Right lobe of liver (tissue), 6 donors: Measurements from ENCODE around the gene NEURL2. TPM values are rescaled to one million over a fixed set of nuclear protein-coding genes. Genes with fewer than 3 reads are reported as not detected.

Source experiments
- ATAC-seq, 4 donors: fragments of 200-7000 bp; cut with Tn5 transposase; one replicate each; pipeline ENCODE4 v1.9.1; 2020; ENCODE audit warnings: mild to moderate bottlenecking in 4 of 4, moderate library complexity in 4 of 4
- DNase-seq, 3 donors: peaks; one replicate each; pipeline ENCODE4 v3.0.0-alpha.2; 2020
- H3K27ac ChIP-seq, 3 donors: fragments of 200-600 bp; one replicate each; pipeline ENCODE4 v1.8.0; 2022
- H3K27me3 ChIP-seq, 2 donors: fragments of 200-600 bp; one replicate each; pipeline ENCODE4 v1.8.0; 2022
- H3K36me3 ChIP-seq, 4 donors: fragments of 200-600 bp; sonication (generic) in 1 of 4; one replicate each; pipeline versions ENCODE4 v1.5.1 to v1.8.0; 2017 to 2022; ENCODE audit warnings: control low read depth in 1 of 4
- H3K4me1 ChIP-seq, 4 donors: fragments of 200-600 bp; sonication (generic) in 1 of 4; one replicate each; pipeline versions ENCODE4 v1.5.1 to v1.8.0; 2017 to 2022; ENCODE audit warnings: control low read depth in 1 of 4
- H3K4me3 ChIP-seq, 3 donors: fragments of 200-600 bp; one replicate each; pipeline ENCODE4 v1.8.0; 2022
- H3K9me3 ChIP-seq, 4 donors: fragments of 200-600 bp; sonication (generic) in 1 of 4; one replicate each; pipeline versions ENCODE4 v1.5.1 to v1.8.0; 2017 to 2022; ENCODE audit warnings: control low read depth in 1 of 4
- CTCF ChIP-seq, 4 donors: fragments of 200-600 bp in 3 of 4; fragments of 450-650 bp in 1 of 4; IDR thresholded peaks; one replicate each; pipeline versions ENCODE4 v1.5.1 to v1.8.0; 2016 to 2022; ENCODE audit warnings: antibody characterized with exemption in 4 of 4, mild to moderate bottlenecking in 2 of 4
- POLR2A ChIP-seq: fragments of 450-650 bp; IDR thresholded peaks from one replicate; pipeline ENCODE4 v1.6.1; 2017; ENCODE audit warnings: antibody characterized with exemption, mild to moderate bottlenecking
- WGBS: methylation state at CpG from one replicate; pipeline ENCODE4 v1.1.6; 2018; ENCODE audit warnings: low coverage, low lambda C conversion rate; ENCODE audit not compliant: insufficient coverage; ENCODE audit errors: missing lambda C conversion rate; 5-methylcytosine and 5-hydroxymethylcytosine counted together
- intact Hi-C, 2 donors: fragments of 100-400 bp; cut with DNase I; formaldehyde crosslinking; loops; one replicate each; pipeline versions ENCODE4 v1.11.2 to v1.14.1; 2022
- total RNA-seq, 6 experiments: library from RNA; depleted of rRNA in 2 of 6; stranded (reverse); fragments of >200 nt in 2 of 6; fragmentation: NEBNext Ultra II Directional in 3 of 6; extraction: Animal tissue kit (Norgen Biotek cat#: 25700) in 3 of 6; gene quantifications; one replicate each; pipeline versions ENCODE4 v1.1.0 to v1.2.4, GENCODE V29; 2016 to 2023
- donor health status: DM: no; HTN: yes; CAD: no.
- donor health status: DM: no; HTN: no; CAD: no.
- donor health status: DM: no; HTN: no; CAD: no.
- donor health status: DM: no; HTN: yes; CAD: no.
- donor health status: DM: no; HTN: yes; CAD: no.

Gene NEURL2
- total RNA-seq, 6 experiments from 2014 or later: 3.6 to 8.8 (median 5.4) TPM

DNA sequence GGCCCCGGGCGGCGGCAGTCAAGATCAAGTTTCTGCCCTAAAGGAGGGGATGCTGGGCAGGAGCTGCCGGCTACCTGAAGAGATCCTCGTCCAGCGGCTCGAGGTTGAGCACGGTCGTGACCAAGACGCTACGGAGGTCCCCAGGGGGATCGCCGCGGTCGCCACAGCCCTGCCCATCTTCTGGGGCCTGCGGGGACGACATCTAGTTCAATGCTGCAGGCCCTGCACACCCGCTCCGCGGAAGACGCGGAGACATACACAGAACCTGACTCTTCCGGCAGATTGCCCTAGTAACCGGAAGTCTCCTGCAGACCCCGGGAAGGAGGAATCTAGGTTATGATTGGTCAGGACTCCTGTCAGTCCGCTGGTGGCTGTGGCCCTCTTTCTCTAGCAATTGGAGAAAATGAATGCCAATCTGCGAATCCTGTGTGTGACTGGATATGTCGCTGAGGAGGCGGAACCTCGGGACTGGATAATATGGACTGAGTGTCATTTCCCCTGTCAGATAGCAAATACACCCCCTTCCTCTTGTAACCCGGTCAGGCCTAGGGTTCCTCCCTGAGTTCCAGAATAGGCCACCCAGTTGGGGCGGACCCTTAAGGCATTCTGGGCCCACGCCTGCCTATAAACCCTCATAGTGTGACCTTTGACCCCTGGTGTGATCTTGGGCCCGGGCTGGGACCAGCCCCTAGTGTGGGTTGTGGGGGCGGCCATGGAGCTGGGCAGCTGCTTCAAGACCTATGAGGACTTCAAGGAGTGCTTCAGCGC lies 33.7 kb downstream of the NEURL2 start, which contains the start of the genes ACOT8 and ZSWIM3:
Gene ACOT8, minus strand, starts transcription at position 279 of the 768 bp plus-strand sequence. Its CDS starts 77 bp downstream, at position 202.
Gene ZSWIM3, plus strand, starts transcription at position 501 of the 768 bp plus-strand sequence. Its CDS starts 212 bp downstream, at position 713.
- TF ChIP-seq POLR2A (peak; percentile 97), CTCF (IDR thresholded peaks at IDR 0.05) (no peak)
- ATAC-seq (peak; percentile 98 to 100 (median 99)), DNase-seq (peak; percentile 86 to 99 (median 91))
- intact Hi-C loops: no loop called here
- 0% methylated on average over 14 of the region's 36 CpGs for WGBS
- peak within 1 kb of the TSS; percentile 92 to 93 (median 93) for H3K4me3 ChIP-seq
- H3K27ac ChIP-seq: peak within 1 kb of the TSS; percentile 64 to 86 (median 69)
- peaks cover 0 to 21% (median 8%) of the 10 kb centered on the region in 4 donors for H3K4me1 ChIP-seq
- H3K9me3 ChIP-seq: no peaks in the 10 kb centered on the region
- no peaks in the 10 kb centered on the region for H3K27me3 ChIP-seq
- no peaks in the 10 kb centered on the region for H3K36me3 ChIP-seq

DNA sequence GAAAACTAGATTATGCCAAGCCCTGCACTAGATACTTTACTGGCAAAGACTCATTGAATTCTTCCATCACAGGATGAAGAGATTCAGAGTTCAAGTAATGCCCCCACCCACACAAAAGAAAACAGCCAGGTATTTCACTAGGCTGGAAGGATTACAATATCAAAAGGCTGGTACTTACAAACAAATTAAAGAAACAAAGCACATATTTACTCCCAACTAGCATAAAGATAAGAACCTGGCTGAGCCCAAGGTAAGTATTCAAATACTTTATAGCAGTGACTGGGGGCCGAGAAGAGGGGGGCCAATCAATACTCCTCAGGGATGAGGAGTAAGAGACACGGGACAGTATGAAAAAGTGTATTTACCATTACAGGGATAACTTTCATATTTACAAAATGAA lies 37.5 kb downstream of the NEURL2 start:
- no peak overlapping the region for H3K27ac ChIP-seq
- WGBS: 84% methylated on average over 2 of the region's 2 CpGs
- no peak for DNase-seq
- peaks cover 0 to 19% (median 8%) of the 10 kb centered on the region in 4 donors for H3K4me1 ChIP-seq
- H3K36me3 ChIP-seq: no peaks in the 10 kb centered on the region
- TF ChIP-seq CTCF (IDR thresholded peaks at IDR 0.05): no peak
- TF ChIP-seq POLR2A: no peak
- H3K4me3 ChIP-seq: no peak overlapping the region
- intact Hi-C loops: no loop called here
- H3K9me3 ChIP-seq: no peaks in the 10 kb centered on the region
- no peaks in the 10 kb centered on the region for H3K27me3 ChIP-seq
- ATAC-seq: no peak

DNA sequence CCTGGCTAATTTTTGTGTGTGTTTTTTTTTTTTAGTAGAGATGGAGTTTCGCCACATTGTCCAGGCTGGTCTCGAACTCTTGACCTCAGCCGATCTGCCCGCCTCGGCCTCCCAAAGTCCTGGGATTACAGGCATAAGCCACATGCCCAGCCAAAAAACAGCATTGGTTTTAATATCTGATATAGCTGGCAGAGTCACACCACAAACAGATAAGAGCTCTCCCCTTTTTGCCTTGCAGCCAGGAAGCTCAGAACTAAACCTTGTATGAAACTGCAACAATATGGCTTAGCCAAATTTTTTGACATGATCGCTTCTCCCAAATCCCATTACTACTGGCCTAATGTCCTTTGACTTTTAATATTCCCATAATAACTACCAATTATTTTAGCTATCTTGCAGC lies 38.7 kb downstream of the NEURL2 start:
- WGBS: 100% methylated on average over 6 of the region's 6 CpGs
- Histone ChIP-seq H3K27me3 (no peaks in the 10 kb centered on the region), H3K36me3 (peaks cover 0 to 9% (median under 1%) of the 10 kb centered on the region in 4 donors), H3K4me3 (no peak overlapping the region), H3K9me3 (no peaks in the 10 kb centered on the region), H3K27ac (no peak overlapping the region), H3K4me1 (peaks cover 0 to 16% (median 6%) of the 10 kb centered on the region in 4 donors)
- intact Hi-C loops: no loop called here
- DNase-seq (no peak), ATAC-seq (no peak)
- TF ChIP-seq CTCF (IDR thresholded peaks at IDR 0.05) (no peak), POLR2A (no peak)

- ATAC-seq (no peak), DNase-seq (no peak)
- H3K4me1 ChIP-seq: peaks cover 0 to 15% (median 6%) of the 10 kb centered on the region in 4 donors
- intact Hi-C loops: no loop called here
- peaks cover 0 to 18% (median 3%) of the 10 kb centered on the region in 4 donors for H3K36me3 ChIP-seq
- H3K27me3 ChIP-seq: no peaks in the 10 kb centered on the region
- H3K27ac ChIP-seq: no peak overlapping the region
- no peaks in the 10 kb centered on the region for H3K9me3 ChIP-seq
- TF ChIP-seq POLR2A: no peak
- no peak for TF ChIP-seq CTCF (IDR thresholded peaks at IDR 0.05)
- no peak overlapping the region for H3K4me3 ChIP-seq
Measured at GRCh38 chr20:45851501-45851900, 39.5 kb downstream of the NEURL2 start.
